ENCODE data around the gene CYP26C1.

- TF ChIP-seq, protein P1, sequence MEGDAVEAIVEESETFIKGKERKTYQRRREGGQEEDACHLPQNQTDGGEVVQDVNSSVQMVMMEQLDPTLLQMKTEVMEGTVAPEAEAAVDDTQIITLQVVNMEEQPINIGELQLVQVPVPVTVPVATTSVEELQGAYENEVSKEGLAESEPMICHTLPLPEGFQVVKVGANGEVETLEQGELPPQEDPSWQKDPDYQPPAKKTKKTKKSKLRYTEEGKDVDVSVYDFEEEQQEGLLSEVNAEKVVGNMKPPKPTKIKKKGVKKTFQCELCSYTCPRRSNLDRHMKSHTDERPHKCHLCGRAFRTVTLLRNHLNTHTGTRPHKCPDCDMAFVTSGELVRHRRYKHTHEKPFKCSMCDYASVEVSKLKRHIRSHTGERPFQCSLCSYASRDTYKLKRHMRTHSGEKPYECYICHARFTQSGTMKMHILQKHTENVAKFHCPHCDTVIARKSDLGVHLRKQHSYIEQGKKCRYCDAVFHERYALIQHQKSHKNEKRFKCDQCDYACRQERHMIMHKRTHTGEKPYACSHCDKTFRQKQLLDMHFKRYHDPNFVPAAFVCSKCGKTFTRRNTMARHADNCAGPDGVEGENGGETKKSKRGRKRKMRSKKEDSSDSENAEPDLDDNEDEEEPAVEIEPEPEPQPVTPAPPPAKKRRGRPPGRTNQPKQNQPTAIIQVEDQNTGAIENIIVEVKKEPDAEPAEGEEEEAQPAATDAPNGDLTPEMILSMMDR (IDR thresholded peaks at IDR 0.05), result no peak
- TF ChIP-seq POLR2A (IDR thresholded peaks at IDR 0.05), result no peak
These were observed 17.3 kb downstream of the CYP26C1 start for GRCh38 chr10:93077860-93078337.
